ENCODE results near the gene PPP5C. TPM values are rescaled to one million over a fixed set of nuclear protein-coding genes. Genes with fewer than 3 reads are reported as not detected.

PPP5C gene
- total and polyA plus RNA-seq, 2 of the 13 experiments (the other 11 are each of a cell fraction or from before 2014, with no cell fraction given) = 41.6 to 67.9 TPM

- TF ChIP-seq PBX2 (CRISPR knock-in tag; IDR thresholded peaks at IDR 0.05) = no peak
- no peak for TF ChIP-seq ZNF775 (CRISPR knock-in tag; IDR thresholded peaks at IDR 0.05; ENCODE audit: borderline replicate concordance)
- TF ChIP-seq ZNF138 (CRISPR knock-in tag; IDR thresholded peaks at IDR 0.05; ENCODE audit: low read depth) = peak; percentile 32; the same call in 1 of the 2 replicates
- peak; percentile 48 for TF ChIP-seq PPARG (CRISPR knock-in tag; conservative IDR thresholded peaks at IDR 0.05)
- no peak for TF ChIP-seq ZNF572 (CRISPR knock-in tag; IDR thresholded peaks at IDR 0.05)
- no peak for TF ChIP-seq MXI1 (IDR thresholded peaks at IDR 0.05; ENCODE audit: borderline replicate concordance, low read depth, low read length)
- 0 out of 2 replicates have a peak, but pooled peaks have one; percentile 13 for TF ChIP-seq MLX (CRISPR knock-in tag; IDR thresholded peaks at IDR 0.05)
- 0 out of 2 replicates have a peak, but pooled peaks have one; percentile 47 for TF ChIP-seq ISX (CRISPR knock-in tag; conservative IDR thresholded peaks at IDR 0.05)
- TF ChIP-seq NR1H2 (CRISPR knock-in tag; IDR thresholded peaks at IDR 0.05; ENCODE audit: borderline replicate concordance, low read depth) = peak; percentile 20; the same call in 1 of the 2 replicates
- peak; percentile 69; the same call in 1 of the 2 replicates for TF ChIP-seq HIVEP1 (CRISPR knock-in tag; IDR thresholded peaks at IDR 0.05)
- TF ChIP-seq ZNF800 (CRISPR knock-in tag; IDR thresholded peaks at IDR 0.05) = peak; percentile 66; the same call in 1 of the 2 replicates
- no peak for TF ChIP-seq KAT2B (IDR thresholded peaks at IDR 0.05; ENCODE audit: borderline replicate concordance, low read depth, low read length)
- 0 out of 2 replicates have a peak, but pooled peaks have one; percentile 51 for TF ChIP-seq ZNF256 (CRISPR knock-in tag; conservative IDR thresholded peaks at IDR 0.05)
- TF ChIP-seq ZNF232 (CRISPR knock-in tag; IDR thresholded peaks at IDR 0.05; ENCODE audit: borderline replicate concordance) = no peak; the same call in 1 of the 2 replicates
- TF ChIP-seq ZNF205 (CRISPR knock-in tag; IDR thresholded peaks at IDR 0.05) = peak; percentile 15; the same call in 1 of the 2 replicates
- peak; percentile 53; the same call in 1 of the 2 replicates for TF ChIP-seq ETV5 (CRISPR knock-in tag; IDR thresholded peaks at IDR 0.05; ENCODE audit: borderline replicate concordance)
- no peak for TF ChIP-seq FOXP4 (CRISPR knock-in tag; IDR thresholded peaks at IDR 0.05)
- TF ChIP-seq MAZ (IDR thresholded peaks at IDR 0.05; ENCODE audit: borderline replicate concordance, low read depth, low read length) = no peak
- TF ChIP-seq MAZ (CRISPR knock-in tag; IDR thresholded peaks at IDR 0.05; ENCODE audit: low read depth) = no peak
- TF ChIP-seq CHCHD3 (CRISPR knock-in tag; IDR thresholded peaks at IDR 0.05) = no peak
These were observed 57.3 kb downstream of the PPP5C start (continued) for GRCh38 chr19:46404055-46404752.
